ENCODE data around the gene CDCA3.
A peak's percentile ranks its signal among the peaks of the same experiment; 100 is the strongest.
"Not testable (repeated sequence)": the region's sequence is repeated elsewhere in the genome, so short reads cannot be mapped to it uniquely, and the experiment has no call there.

CDCA3 gene

GRCh38 chr12:6851153-6851920 lies at the start of gene CDCA3:
TSS of gene CDCA3 (minus strand) at chr12:6851286. CDS start at chr12:6850952, 334 bp downstream.
- peak; percentile 97 for DNase-seq (ENCODE audit: low read depth)

GRCh38 chr12:6899837-6900519 lies 48.9 kb upstream of the CDCA3 start:
- DNase-seq (ENCODE audit: low read depth): peak; percentile 38

- no peak for DNase-seq (ENCODE audit: low read depth)
These were observed 48.3 kb upstream of the CDCA3 start for GRCh38 chr12:6899427-6899826.

GRCh38 chr12:6896846-6897435 lies 45.9 kb upstream of the CDCA3 start:
- DNase-seq (ENCODE audit: low read depth): no peak

GRCh38 chr12:6894321-6894720 lies 43.2 kb upstream of the CDCA3 start:
- no peak for DNase-seq (ENCODE audit: low read depth)

GRCh38 chr12:6892683-6893082 lies 41.6 kb upstream of the CDCA3 start:
- not testable (repeated sequence) for DNase-seq (ENCODE audit: low read depth)

GRCh38 chr12:6891646-6892001 lies 40.5 kb upstream of the CDCA3 start:
- DNase-seq (ENCODE audit: low read depth): no peak

GRCh38 chr12:6890789-6891645 lies 39.9 kb upstream of the CDCA3 start:
- peak; percentile 96 for DNase-seq (ENCODE audit: low read depth)

GRCh38 chr12:6889775-6890573 lies 38.9 kb upstream of the CDCA3 start:
- not testable (repeated sequence) for DNase-seq (ENCODE audit: low read depth)

GRCh38 chr12:6888794-6889193 lies 37.7 kb upstream of the CDCA3 start:
- DNase-seq (ENCODE audit: low read depth): not testable (repeated sequence)

- no peak for DNase-seq (ENCODE audit: low read depth)
These were observed 37.3 kb upstream of the CDCA3 start for GRCh38 chr12:6888360-6888759.

GRCh38 chr12:6887460-6887859 lies 36.4 kb upstream of the CDCA3 start:
- no peak for DNase-seq (ENCODE audit: low read depth)

- DNase-seq (ENCODE audit: low read depth): not testable (repeated sequence)
These were observed 35.3 kb upstream of the CDCA3 start for GRCh38 chr12:6886206-6886999.

GRCh38 chr12:6884539-6884938 lies 33.5 kb upstream of the CDCA3 start:
- no peak for DNase-seq (ENCODE audit: low read depth)

- DNase-seq (ENCODE audit: low read depth): no peak
These were observed 32.6 kb upstream of the CDCA3 start for GRCh38 chr12:6883683-6884082.

GRCh38 chr12:6883252-6883651 lies 32.2 kb upstream of the CDCA3 start:
- DNase-seq (ENCODE audit: low read depth): no peak

GRCh38 chr12:6879824-6880223 lies 28.7 kb upstream of the CDCA3 start:
- DNase-seq (ENCODE audit: low read depth): not testable (repeated sequence)

GRCh38 chr12:6874015-6874368 lies 22.9 kb upstream of the CDCA3 start:
- DNase-seq (ENCODE audit: low read depth): not testable (repeated sequence)

- DNase-seq (ENCODE audit: low read depth): peak; percentile 95
These were observed 22.3 kb upstream of the CDCA3 start, which contains the start of gene SPSB2 for GRCh38 chr12:6873094-6874014. TSS of gene SPSB2 (minus strand) at chr12:6873303. CDS start at chr12:6872901, 402 bp downstream.
